PC-3 (cell line): ENCODE results near the gene FSIP1.
"Not testable (repeated sequence)": the region's sequence is repeated elsewhere in the genome, so short reads cannot be mapped to it uniquely, and the experiment has no call there.

ENCODE experiments used
- CTCF ChIP-seq: fragments of 300-600 bp; sonication (generic); conservative IDR thresholded peaks from 2 replicates; pipeline ENCODE4 v1.5.1; 2017; ENCODE audit warnings: antibody characterized with exemption, low read depth, mild to moderate bottlenecking, low read length
- EZH2 ChIP-seq: fragments of 300-600 bp; sonication (generic); IDR thresholded peaks from one replicate; pipeline ENCODE4 v1.6.1; 2017; ENCODE audit warnings: antibody characterized with exemption, mild to moderate bottlenecking, low read length; ENCODE audit not compliant: unreplicated experiment

GRCh38 chr15:39812651-39813050 is 30.0 kb upstream of the FSIP1 start:
- TF ChIP-seq CTCF, EZH2: not testable (repeated sequence)
